ENCODE results near the gene GPR152. TPM values are rescaled to one million over a fixed set of nuclear protein-coding genes. Genes with fewer than 3 reads are reported as not detected.

Gene GPR152
- total RNA-seq, 2 donors from 2014 or later, result not detected

DNA sequence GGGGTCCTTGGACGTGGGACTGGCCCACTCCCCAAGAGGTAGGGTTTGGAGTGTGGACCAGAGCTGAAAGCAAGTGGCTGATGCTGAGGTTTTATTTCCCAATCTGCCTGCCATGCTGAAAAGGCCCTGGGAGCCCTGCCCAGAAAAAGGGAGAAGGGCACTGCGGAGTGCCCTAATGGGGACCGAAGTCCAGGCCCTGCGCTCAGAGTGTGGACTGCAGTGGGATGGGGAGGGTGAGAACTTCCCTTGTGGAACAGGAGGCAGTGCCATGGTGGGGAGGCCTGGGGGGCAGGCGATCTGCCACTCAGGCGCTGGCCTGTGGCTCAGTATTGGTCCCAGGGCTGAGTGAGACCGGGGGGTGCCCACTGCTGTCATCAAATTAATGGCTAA lies 4.3 kb downstream of the GPR152 start:
- Histone ChIP-seq H3K4me3 (ENCODE audit: low read length) (no peak overlapping the region), H3K4me1 (ENCODE audit: control insufficient read depth, insufficient read depth, low read length) (no peaks in the 10 kb centered on the region), H3K9me3 (ENCODE audit: control insufficient read depth, low read length) (no peaks in the 10 kb centered on the region), H3K27me3 (ENCODE audit: control insufficient read depth, insufficient read depth, low read length, poor library complexity, severe bottlenecking) (no peaks in the 10 kb centered on the region), H3K9ac (ENCODE audit: extremely low read depth, low read length, poor library complexity, severe bottlenecking) (no peak overlapping the region), H3K27ac (ENCODE audit: low read depth, low read length) (no peak overlapping the region), H3K36me3 (ENCODE audit: control insufficient read depth, insufficient read depth, low read length) (no peaks in the 10 kb centered on the region)
- no peak for DNase-seq
- Mint-ChIP-seq H3K27ac (no peak overlapping the region), H3K4me3 (no peak overlapping the region), H3K27me3 (ENCODE audit: insufficient read depth) (no peaks in the 10 kb centered on the region), H3K9me3 (no peaks in the 10 kb centered on the region), H3K36me3 (ENCODE audit: low read depth) (no peaks in the 10 kb centered on the region), H3K4me1 (no peaks in the 10 kb centered on the region)
- TF ChIP-seq, protein P1, sequence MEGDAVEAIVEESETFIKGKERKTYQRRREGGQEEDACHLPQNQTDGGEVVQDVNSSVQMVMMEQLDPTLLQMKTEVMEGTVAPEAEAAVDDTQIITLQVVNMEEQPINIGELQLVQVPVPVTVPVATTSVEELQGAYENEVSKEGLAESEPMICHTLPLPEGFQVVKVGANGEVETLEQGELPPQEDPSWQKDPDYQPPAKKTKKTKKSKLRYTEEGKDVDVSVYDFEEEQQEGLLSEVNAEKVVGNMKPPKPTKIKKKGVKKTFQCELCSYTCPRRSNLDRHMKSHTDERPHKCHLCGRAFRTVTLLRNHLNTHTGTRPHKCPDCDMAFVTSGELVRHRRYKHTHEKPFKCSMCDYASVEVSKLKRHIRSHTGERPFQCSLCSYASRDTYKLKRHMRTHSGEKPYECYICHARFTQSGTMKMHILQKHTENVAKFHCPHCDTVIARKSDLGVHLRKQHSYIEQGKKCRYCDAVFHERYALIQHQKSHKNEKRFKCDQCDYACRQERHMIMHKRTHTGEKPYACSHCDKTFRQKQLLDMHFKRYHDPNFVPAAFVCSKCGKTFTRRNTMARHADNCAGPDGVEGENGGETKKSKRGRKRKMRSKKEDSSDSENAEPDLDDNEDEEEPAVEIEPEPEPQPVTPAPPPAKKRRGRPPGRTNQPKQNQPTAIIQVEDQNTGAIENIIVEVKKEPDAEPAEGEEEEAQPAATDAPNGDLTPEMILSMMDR (conservative IDR thresholded peaks at IDR 0.05), result no peak
- WGBS, 2 experiments (ENCODE audit: insufficient coverage in 1 of 2, insufficient read length in 1 of 2), result 95 to 100% methylated on average over 3 to 7 of the region's 7 CpGs

DNA sequence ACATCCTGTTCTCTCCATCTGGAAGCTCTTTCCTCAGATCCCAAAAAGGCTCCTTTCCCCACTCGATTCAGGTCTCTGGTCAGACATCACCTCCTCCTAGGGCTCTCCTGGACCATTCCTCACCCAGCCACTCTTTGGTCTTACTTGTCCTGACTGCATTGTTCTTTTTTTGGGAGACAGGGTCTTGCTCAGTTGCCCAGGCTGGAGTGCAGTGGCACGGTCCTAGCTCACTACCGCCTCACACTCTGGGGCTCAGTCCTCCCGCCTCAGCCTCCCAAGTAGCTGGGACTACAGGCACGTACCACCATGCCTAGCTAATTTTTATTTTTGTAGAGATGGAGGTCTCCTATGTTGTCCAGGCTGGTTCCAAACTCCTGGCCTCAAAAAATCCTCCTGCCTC lies 7.0 kb downstream of the GPR152 start:
- Histone ChIP-seq H3K4me1 (ENCODE audit: control insufficient read depth, insufficient read depth, low read length) (no peaks in the 10 kb centered on the region), H3K4me3 (ENCODE audit: low read length) (no peak overlapping the region), H3K36me3 (ENCODE audit: control insufficient read depth, insufficient read depth, low read length) (peaks cover 13% of the 10 kb centered on the region), H3K9me3 (ENCODE audit: control insufficient read depth, low read length) (no peaks in the 10 kb centered on the region), H3K27ac (ENCODE audit: low read depth, low read length) (no peak overlapping the region), H3K9ac (ENCODE audit: extremely low read depth, low read length, poor library complexity, severe bottlenecking) (no peak overlapping the region), H3K27me3 (ENCODE audit: control insufficient read depth, insufficient read depth, low read length, poor library complexity, severe bottlenecking) (no peaks in the 10 kb centered on the region)
- no peaks in the 10 kb centered on the region for H3K27me3 Mint-ChIP-seq (ENCODE audit: insufficient read depth)
- no peak for DNase-seq
- 83 to 89% methylated on average over 3 to 5 of the region's 5 CpGs for WGBS, 2 experiments (ENCODE audit: insufficient coverage in 1 of 2, insufficient read length in 1 of 2)
- no peaks in the 10 kb centered on the region for H3K4me1 Mint-ChIP-seq
- peaks cover 12% of the 10 kb centered on the region for H3K36me3 Mint-ChIP-seq (ENCODE audit: low read depth)
- no peaks in the 10 kb centered on the region for H3K9me3 Mint-ChIP-seq
- H3K4me3 Mint-ChIP-seq, result no peak overlapping the region
- TF ChIP-seq, protein P1 (conservative IDR thresholded peaks at IDR 0.05), result no peak
- peak overlapping the region; percentile 23 for H3K27ac Mint-ChIP-seq

DNA sequence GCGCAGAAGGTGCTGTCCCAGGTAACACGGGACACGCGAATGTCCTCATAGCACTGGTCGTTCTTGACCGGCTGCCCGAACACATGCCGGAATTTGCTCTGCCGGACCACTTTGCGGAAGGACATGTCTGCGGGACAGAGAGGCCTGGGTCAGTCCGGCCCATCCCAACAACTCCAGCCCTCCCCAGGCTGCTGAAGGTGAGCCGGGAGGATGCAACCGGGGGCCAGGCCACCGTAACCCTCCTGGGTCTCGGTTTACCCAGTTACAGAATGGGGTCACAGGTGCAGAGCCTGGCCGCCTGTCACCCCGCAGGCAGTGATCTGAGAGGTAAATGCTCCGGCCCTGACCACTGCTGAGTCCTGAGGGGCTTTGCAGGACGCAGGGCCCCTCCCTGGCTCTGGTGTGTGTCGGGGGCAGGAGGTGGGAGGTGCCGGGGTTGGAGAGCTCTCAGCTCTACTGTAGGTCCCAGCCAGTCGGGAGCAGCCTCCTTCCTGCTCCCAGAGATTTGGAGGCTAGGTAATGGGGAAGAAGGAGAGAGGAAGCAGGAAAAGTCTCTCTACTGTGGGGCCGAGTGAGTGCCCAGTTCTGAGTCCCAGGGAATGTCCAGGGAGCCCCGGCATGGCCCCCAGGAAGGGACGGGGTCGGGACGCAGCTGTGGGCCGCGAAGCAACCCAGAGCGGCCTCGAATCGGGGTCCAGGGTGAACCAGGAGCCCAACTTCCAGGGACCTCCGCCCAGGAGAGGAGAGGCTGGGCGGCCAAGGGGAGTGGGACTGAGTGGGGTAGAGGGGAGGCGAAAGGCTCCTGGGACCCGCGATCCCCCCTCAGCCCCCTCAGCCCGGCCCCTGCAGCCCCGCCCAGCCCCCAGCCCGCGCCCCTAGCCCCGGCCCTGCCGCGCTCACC lies 9.8 kb downstream of the GPR152 start:
- H3K9me3 Mint-ChIP-seq, result no peaks in the 10 kb centered on the region
- no peak overlapping the region for H3K27ac ChIP-seq (ENCODE audit: low read depth, low read length)
- TF ChIP-seq, protein P1 (conservative IDR thresholded peaks at IDR 0.05), result no peak
- 39 to 56% methylated on average over 7 to 43 of the region's 45 CpGs for WGBS, 2 experiments (ENCODE audit: insufficient coverage in 1 of 2, insufficient read length in 1 of 2)
- H3K4me1 Mint-ChIP-seq, result no peaks in the 10 kb centered on the region
- peak overlapping the region; percentile 84 for H3K4me3 Mint-ChIP-seq
- no peaks in the 10 kb centered on the region for H3K27me3 Mint-ChIP-seq (ENCODE audit: insufficient read depth)
- H3K9me3 ChIP-seq (ENCODE audit: control insufficient read depth, low read length), result no peaks in the 10 kb centered on the region
- DNase-seq, result no peak
- peaks cover 25% of the 10 kb centered on the region for H3K36me3 ChIP-seq (ENCODE audit: control insufficient read depth, insufficient read depth, low read length)
- H3K4me3 ChIP-seq (ENCODE audit: low read length), result peak overlapping the region; percentile 86
- H3K27ac Mint-ChIP-seq, result peak overlapping the region; percentile 90
- no peaks in the 10 kb centered on the region for H3K27me3 ChIP-seq (ENCODE audit: control insufficient read depth, insufficient read depth, low read length, poor library complexity, severe bottlenecking)
- H3K9ac ChIP-seq (ENCODE audit: extremely low read depth, low read length, poor library complexity, severe bottlenecking), result peak overlapping the region; percentile 68
- no peaks in the 10 kb centered on the region for H3K4me1 ChIP-seq (ENCODE audit: control insufficient read depth, insufficient read depth, low read length)
- peaks cover 24% of the 10 kb centered on the region for H3K36me3 Mint-ChIP-seq (ENCODE audit: low read depth)

Measured in endodermal cell (in vitro differentiated cells).